ENCODE data around the gene SOBP. TPM values are rescaled to one million over a fixed set of nuclear protein-coding genes. Genes with fewer than 3 reads are reported as not detected.
A peak's percentile ranks its signal among the peaks of the same experiment; 100 is the strongest.

The SOBP gene
- total and polyA plus RNA-seq, 2 donors (not counting 1 experiment from before 2014, with no cell fraction given): 2.7 to 6.3 TPM

DNA sequence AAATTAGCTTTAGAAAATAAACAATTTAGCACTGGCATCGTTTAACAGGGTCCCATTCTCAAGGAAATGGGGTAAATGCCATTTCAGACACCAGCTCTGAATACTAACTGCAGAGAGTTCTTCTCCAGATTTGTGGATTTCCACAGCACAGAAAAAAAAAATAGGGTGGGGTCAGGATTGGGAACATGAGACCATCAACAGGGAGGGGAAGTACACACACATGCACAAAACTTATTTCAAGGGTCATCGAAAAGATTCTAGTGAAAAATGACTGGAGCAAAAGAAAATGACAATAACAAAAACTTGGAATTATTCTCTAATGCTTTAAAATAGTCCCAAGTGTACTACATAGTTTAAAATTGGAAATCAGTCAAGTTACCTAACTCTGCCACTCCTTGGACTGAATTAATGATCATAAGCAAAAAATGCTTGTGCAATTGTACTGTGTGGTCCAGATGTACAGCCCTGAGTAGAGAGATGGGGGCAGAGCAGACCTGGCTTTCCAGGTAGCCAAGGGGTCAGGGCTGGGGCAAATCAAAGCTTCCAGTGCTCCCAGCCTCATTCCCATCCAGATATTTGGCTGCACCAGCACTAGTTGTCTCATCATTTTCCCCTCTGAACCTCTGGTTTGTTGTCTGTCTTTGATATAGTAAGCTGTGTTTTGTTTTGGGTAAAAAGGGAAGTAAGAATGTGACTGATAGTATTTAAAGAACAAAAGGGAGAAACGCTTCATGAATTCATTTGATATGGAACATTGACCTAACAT is 152.4 kb downstream of the SOBP start:
- H3K4me3 ChIP-seq (replicated peaks in 1 of 4; ENCODE audit: control extremely low read depth in 1 of 4, insufficient read depth in 1 of 4, low read depth in 3 of 4, low read length in 4 of 4): no peak overlapping the region
- no peaks in the 10 kb centered on the region for H3K36me3 ChIP-seq (ENCODE audit: control insufficient read depth, insufficient read depth, low read length)
- no peaks in the 10 kb centered on the region for H3K27me3 ChIP-seq (ENCODE audit: control insufficient read depth, insufficient read depth, low read length)
- TF ChIP-seq, protein P1, sequence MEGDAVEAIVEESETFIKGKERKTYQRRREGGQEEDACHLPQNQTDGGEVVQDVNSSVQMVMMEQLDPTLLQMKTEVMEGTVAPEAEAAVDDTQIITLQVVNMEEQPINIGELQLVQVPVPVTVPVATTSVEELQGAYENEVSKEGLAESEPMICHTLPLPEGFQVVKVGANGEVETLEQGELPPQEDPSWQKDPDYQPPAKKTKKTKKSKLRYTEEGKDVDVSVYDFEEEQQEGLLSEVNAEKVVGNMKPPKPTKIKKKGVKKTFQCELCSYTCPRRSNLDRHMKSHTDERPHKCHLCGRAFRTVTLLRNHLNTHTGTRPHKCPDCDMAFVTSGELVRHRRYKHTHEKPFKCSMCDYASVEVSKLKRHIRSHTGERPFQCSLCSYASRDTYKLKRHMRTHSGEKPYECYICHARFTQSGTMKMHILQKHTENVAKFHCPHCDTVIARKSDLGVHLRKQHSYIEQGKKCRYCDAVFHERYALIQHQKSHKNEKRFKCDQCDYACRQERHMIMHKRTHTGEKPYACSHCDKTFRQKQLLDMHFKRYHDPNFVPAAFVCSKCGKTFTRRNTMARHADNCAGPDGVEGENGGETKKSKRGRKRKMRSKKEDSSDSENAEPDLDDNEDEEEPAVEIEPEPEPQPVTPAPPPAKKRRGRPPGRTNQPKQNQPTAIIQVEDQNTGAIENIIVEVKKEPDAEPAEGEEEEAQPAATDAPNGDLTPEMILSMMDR (conservative IDR thresholded peaks at IDR 0.05 in 1 of 2, IDR thresholded peaks at IDR 0.05 in 1 of 2; ENCODE audit: low read depth in 1 of 2, low read length in 2 of 2): no peak
- TF ChIP-seq EZH2 (IDR thresholded peaks at IDR 0.05; ENCODE audit: low read length, missing control alignments): no peak
- no peak overlapping the region for H3K4me2 ChIP-seq (ENCODE audit: extremely low read depth, insufficient read depth, low read length)
- H3K79me2 ChIP-seq (ENCODE audit: control insufficient read depth, insufficient read depth, low read length): no peaks in the 10 kb centered on the region
- no peak overlapping the region for H3K9ac ChIP-seq (ENCODE audit: insufficient read depth, low read length)
- no peak overlapping the region for H2AFZ ChIP-seq (ENCODE audit: low read length)
- no peaks in the 10 kb centered on the region for H4K20me1 ChIP-seq (ENCODE audit: control insufficient read depth, extremely low read depth, insufficient read depth, low read length)
- peaks cover 2% of the 10 kb centered on the region for H3K4me1 ChIP-seq (ENCODE audit: control insufficient read depth, extremely low read depth, insufficient read depth, low read length)
- H3K27ac ChIP-seq (ENCODE audit: insufficient read depth, low read length): no peak overlapping the region
- no peaks in the 10 kb centered on the region for H3K9me3 ChIP-seq (ENCODE audit: control insufficient read depth, insufficient read depth, low read depth, low read length)
- DNase-seq (ENCODE audit: low read depth in 2 of 2): no peak

DNA sequence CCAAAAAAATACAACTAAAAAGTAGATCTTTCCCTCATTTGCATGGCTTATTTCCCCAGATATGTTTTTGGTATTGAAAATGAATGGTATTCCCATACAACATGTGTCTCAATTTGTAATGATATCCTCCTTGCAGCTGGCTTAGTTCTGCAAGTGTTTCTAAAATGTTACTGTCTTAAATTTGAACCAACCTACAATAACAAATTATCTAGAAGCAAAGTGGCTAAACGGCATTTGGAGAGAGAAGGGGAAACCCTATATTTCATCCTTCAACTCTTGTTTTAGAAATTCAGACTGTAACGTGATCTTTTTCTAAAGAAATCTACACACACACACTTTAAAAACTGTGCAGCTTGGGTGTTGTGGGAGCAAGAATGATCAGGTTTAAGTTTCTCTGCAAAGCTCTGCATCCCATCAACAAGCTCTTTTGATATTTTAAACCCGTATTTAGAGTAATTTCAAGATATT is 153.0 kb downstream of the SOBP start:
- Histone ChIP-seq H3K4me2 (ENCODE audit: extremely low read depth, insufficient read depth, low read length) (no peak overlapping the region), H3K4me3 (replicated peaks in 1 of 4; ENCODE audit: control extremely low read depth in 1 of 4, insufficient read depth in 1 of 4, low read depth in 3 of 4, low read length in 4 of 4) (no peak overlapping the region)
- TF ChIP-seq, protein P1 (conservative IDR thresholded peaks at IDR 0.05 in 1 of 2, IDR thresholded peaks at IDR 0.05 in 1 of 2; ENCODE audit: low read depth in 1 of 2, low read length in 2 of 2): no peak
- no peak for TF ChIP-seq EZH2 (IDR thresholded peaks at IDR 0.05; ENCODE audit: low read length, missing control alignments)

DNA sequence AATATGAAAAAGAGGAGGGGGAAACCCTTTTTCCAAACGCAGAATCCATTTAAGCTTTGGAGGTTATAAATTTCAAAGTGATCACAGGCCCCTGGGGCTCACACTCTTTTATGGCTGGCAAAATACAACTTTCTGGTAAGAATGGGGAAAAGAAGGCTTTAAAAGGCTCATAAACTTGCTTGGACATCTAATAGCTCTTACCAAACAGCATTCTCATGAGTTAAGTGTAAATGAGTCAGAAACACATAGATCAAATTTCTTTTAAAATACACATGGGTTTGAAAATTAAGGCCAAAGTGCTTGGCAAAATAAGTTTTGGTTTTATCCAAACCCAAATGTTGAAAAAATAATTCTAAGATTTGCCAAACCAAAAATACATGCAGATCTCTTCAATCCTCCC is 154.6 kb downstream of the SOBP start:
- H4K20me1 ChIP-seq (ENCODE audit: control insufficient read depth, extremely low read depth, insufficient read depth, low read length): no peaks in the 10 kb centered on the region
- no peaks in the 10 kb centered on the region for H3K36me3 ChIP-seq (ENCODE audit: control insufficient read depth, insufficient read depth, low read length)
- H2AFZ ChIP-seq (ENCODE audit: low read length): no peak overlapping the region
- no peak overlapping the region for H3K4me2 ChIP-seq (ENCODE audit: extremely low read depth, insufficient read depth, low read length)
- no peak overlapping the region for H3K4me3 ChIP-seq (replicated peaks in 1 of 4; ENCODE audit: control extremely low read depth in 1 of 4, insufficient read depth in 1 of 4, low read depth in 3 of 4, low read length in 4 of 4)
- TF ChIP-seq EZH2 (IDR thresholded peaks at IDR 0.05; ENCODE audit: low read length, missing control alignments): no peak
- TF ChIP-seq, protein P1 (conservative IDR thresholded peaks at IDR 0.05 in 1 of 2, IDR thresholded peaks at IDR 0.05 in 1 of 2; ENCODE audit: low read depth in 1 of 2, low read length in 2 of 2): no peak
- no peaks in the 10 kb centered on the region for H3K9me3 ChIP-seq (ENCODE audit: control insufficient read depth, insufficient read depth, low read depth, low read length)
- no peaks in the 10 kb centered on the region for H3K79me2 ChIP-seq (ENCODE audit: control insufficient read depth, insufficient read depth, low read length)
- peak in 1 of 2 donors; percentile 35 for DNase-seq (ENCODE audit: low read depth in 2 of 2)
- no peaks in the 10 kb centered on the region for H3K27me3 ChIP-seq (ENCODE audit: control insufficient read depth, insufficient read depth, low read length)
- peaks cover 2% of the 10 kb centered on the region for H3K4me1 ChIP-seq (ENCODE audit: control insufficient read depth, extremely low read depth, insufficient read depth, low read length)
- no peak overlapping the region for H3K27ac ChIP-seq (ENCODE audit: insufficient read depth, low read length)
- no peak overlapping the region for H3K9ac ChIP-seq (ENCODE audit: insufficient read depth, low read length)

More for the DNA sequence above, 153.0 kb downstream of the SOBP start:
- Histone ChIP-seq H2AFZ (ENCODE audit: low read length) (no peak overlapping the region), H3K36me3 (ENCODE audit: control insufficient read depth, insufficient read depth, low read length) (no peaks in the 10 kb centered on the region), H3K79me2 (ENCODE audit: control insufficient read depth, insufficient read depth, low read length) (no peaks in the 10 kb centered on the region), H3K9ac (ENCODE audit: insufficient read depth, low read length) (no peak overlapping the region), H3K27me3 (ENCODE audit: control insufficient read depth, insufficient read depth, low read length) (no peaks in the 10 kb centered on the region), H3K4me1 (ENCODE audit: control insufficient read depth, extremely low read depth, insufficient read depth, low read length) (peaks cover 2% of the 10 kb centered on the region), H4K20me1 (ENCODE audit: control insufficient read depth, extremely low read depth, insufficient read depth, low read length) (no peaks in the 10 kb centered on the region), H3K9me3 (ENCODE audit: control insufficient read depth, insufficient read depth, low read depth, low read length) (no peaks in the 10 kb centered on the region), H3K27ac (ENCODE audit: insufficient read depth, low read length) (no peak overlapping the region)
- no peak for DNase-seq (ENCODE audit: low read depth in 2 of 2)
